Neural cell (in vitro differentiated cells): ENCODE measurements around the gene NOSIP. TPM values are rescaled to one million over a fixed set of nuclear protein-coding genes. Genes with fewer than 3 reads are reported as not detected.

ENCODE experiments used
- H2AFZ ChIP-seq: fragments of 200-600, 300-800 bp; sonication (generic), shearing (Covaris generic); 2 replicates; pipeline ENCODE4 v1.6.0; 2014; ENCODE audit warnings: low read depth, mild to moderate bottlenecking, antibody characterized with exemption, low read length, moderate library complexity
- H3F3A ChIP-seq: fragments of 200-600 bp; shearing (Covaris generic); 2 replicates; pipeline ENCODE4 v1.6.1; 2016; ENCODE audit warnings: mild to moderate bottlenecking, moderate library complexity, mixed read lengths, antibody characterized with exemption, low read length; ENCODE audit not compliant: insufficient read depth, poor library complexity, severe bottlenecking
- H3K27ac ChIP-seq: fragments of 200-600, 300-800 bp; sonication (generic), shearing (Covaris generic); 2 replicates; pipeline ENCODE4 v1.5.1; 2014; ENCODE audit warnings: mild to moderate bottlenecking, low read length, moderate library complexity
- H3K27me3 ChIP-seq: fragments of 300-800, 200-600 bp; sonication (generic), shearing (Covaris generic); 2 replicates; pipeline ENCODE4 v1.6.0; 2014; ENCODE audit warnings: mild to moderate bottlenecking, low read depth, low read length, moderate library complexity; ENCODE audit not compliant: insufficient read depth
- H3K36me3 ChIP-seq: fragments of 300-800, 200-600 bp; sonication (generic), shearing (Covaris generic); 2 replicates; pipeline ENCODE4 v1.5.1; 2014; ENCODE audit warnings: mild to moderate bottlenecking, antibody characterized with exemption, low read length, moderate library complexity; ENCODE audit not compliant: insufficient read depth
- H3K4me2 ChIP-seq: fragments of 300-800, 200-600 bp; sonication (generic), shearing (Covaris generic); 2 replicates; pipeline ENCODE4 v1.6.0; 2014; ENCODE audit warnings: mild to moderate bottlenecking, low read length
- H3K4me3 ChIP-seq: fragments of 300-800, 200-600 bp; sonication (generic), shearing (Covaris generic); 2 replicates; pipeline ENCODE4 v1.5.1; 2014; ENCODE audit warnings: mild to moderate bottlenecking, low read length, moderate library complexity
- H3K79me2 ChIP-seq: fragments of 200-600 bp; shearing (Covaris generic); replicated peaks from 2 replicates; pipeline ENCODE4 v1.6.0; 2014; ENCODE audit warnings: mild to moderate bottlenecking, low read length, moderate library complexity; ENCODE audit not compliant: insufficient read depth
- H3K9ac ChIP-seq: fragments of 300-800, 200-600 bp; sonication (generic), shearing (Covaris generic); 2 replicates; pipeline ENCODE4 v1.6.1; 2016; ENCODE audit warnings: mild to moderate bottlenecking, low read length, mixed read lengths
- H3K9me2 ChIP-seq: fragments of 200-600 bp; shearing (Covaris generic); 2 replicates; pipeline ENCODE4 v1.6.1; 2016; ENCODE audit warnings: mild to moderate bottlenecking, low read length, mixed read lengths; ENCODE audit not compliant: insufficient read depth
- H3K9me3 ChIP-seq: fragments of 200-600, 300-800 bp; sonication (generic), shearing (Covaris generic); 2 replicates; pipeline ENCODE4 v1.6.1; 2016; ENCODE audit warnings: mild to moderate bottlenecking, mixed run types, low read length, moderate library complexity, mixed read lengths
- H4K20me1 ChIP-seq: fragments of 200-600 bp; shearing (Covaris generic); 2 replicates; pipeline ENCODE4 v1.6.1; 2016; ENCODE audit warnings: mild to moderate bottlenecking, mixed run types; ENCODE audit not compliant: insufficient read depth
- EP300 ChIP-seq: fragments of 450-650 bp; conservative IDR thresholded peaks from 2 replicates; pipeline ENCODE4 v1.6.1; 2014; ENCODE audit warnings: antibody characterized with exemption, mild to moderate bottlenecking, moderate library complexity; ENCODE audit not compliant: poor library complexity, severe bottlenecking
- EZH2 ChIP-seq: fragments of 200-600, 300-800 bp; shearing (Covaris generic), sonication (generic); IDR thresholded peaks from 2 replicates; pipeline ENCODE4 v1.6.1; 2014; ENCODE audit warnings: antibody characterized with exemption, low read length, borderline replicate concordance, mild to moderate bottlenecking; ENCODE audit not compliant: insufficient read depth, poor library complexity, severe bottlenecking
- MXI1 ChIP-seq: fragments of 450-650 bp; conservative IDR thresholded peaks from 2 replicates; pipeline ENCODE4 v1.6.1; 2014; ENCODE audit warnings: antibody characterized with exemption, mild to moderate bottlenecking; ENCODE audit not compliant: poor library complexity, severe bottlenecking
- POLR2AphosphoS5 ChIP-seq: IDR thresholded peaks from 2 replicates; pipeline ENCODE4 v1.6.1; 2012
- RAD21 ChIP-seq: fragments of 450-650 bp; conservative IDR thresholded peaks from 2 replicates; pipeline ENCODE4 v1.6.1; 2014; ENCODE audit warnings: antibody characterized with exemption, mild to moderate bottlenecking, moderate library complexity
- SMC3 ChIP-seq: fragments of 450-650 bp; conservative IDR thresholded peaks from 2 replicates; pipeline ENCODE4 v1.6.1; 2014; ENCODE audit warnings: antibody characterized with exemption, mild to moderate bottlenecking, moderate library complexity; ENCODE audit not compliant: poor library complexity
- TAF1 ChIP-seq: IDR thresholded peaks from 2 replicates; pipeline ENCODE4 v1.6.1; 2012; ENCODE audit warnings: low read depth
- polyA plus RNA-seq: library from polyadenylated mRNA; depleted of rRNA; stranded (reverse); fragments of >200 nt; gene quantifications from 2 replicates; pipeline ENCODE4 v1.2.3, GENCODE V29; 2014
- TF ChIP-seq, protein P1 (sequence below): IDR thresholded peaks from 2 replicates; pipeline ENCODE4 v1.6.1; 2012; ENCODE audit warnings: borderline replicate concordance
- TF ChIP-seq, protein P2 (sequence below): fragments of 450-650 bp; IDR thresholded peaks from 2 replicates; pipeline ENCODE4 v1.5.1; 2014; ENCODE audit warnings: antibody characterized with exemption, mild to moderate bottlenecking, moderate library complexity; ENCODE audit not compliant: poor library complexity, severe bottlenecking

NOSIP gene
- polyA plus RNA-seq, 1 donor from 2014 or later, result 129 TPM

DNA sequence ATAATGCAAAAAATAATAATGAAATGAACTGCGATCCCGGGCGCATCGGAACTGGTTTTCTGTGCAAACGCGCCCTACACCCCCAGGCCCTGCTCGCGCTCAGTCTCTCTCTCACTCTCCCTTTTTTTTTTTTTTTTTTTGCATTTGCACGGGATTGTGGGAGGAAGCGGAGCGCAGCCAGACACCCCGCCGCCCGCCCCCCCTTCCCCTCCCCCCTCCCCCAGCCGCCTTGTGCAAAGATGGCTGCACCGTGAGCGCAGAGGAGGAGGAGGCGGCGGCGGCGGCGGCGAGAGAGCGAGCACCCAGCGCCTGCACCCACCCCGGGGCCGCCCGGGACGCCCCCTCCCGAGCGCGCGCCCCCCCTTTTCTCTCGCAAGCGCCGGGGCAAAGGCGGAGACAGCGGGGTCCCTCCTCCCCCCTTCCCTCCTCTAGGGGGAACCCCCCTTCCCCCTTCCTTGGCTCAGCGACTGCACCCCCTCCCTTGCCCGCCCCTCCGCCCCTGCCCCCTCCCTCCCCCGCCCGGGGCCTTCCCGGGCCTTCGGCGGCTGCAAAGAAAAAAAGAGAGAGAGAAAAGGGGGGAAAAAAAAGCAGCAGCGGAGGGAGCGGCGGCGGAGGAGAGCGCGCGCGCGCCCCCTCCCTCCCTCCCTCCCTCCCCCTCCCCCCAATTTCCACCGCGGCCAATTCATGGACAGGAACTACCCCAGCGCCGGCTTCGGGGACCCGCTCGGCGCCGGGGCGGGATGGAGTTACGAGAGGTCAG, 10.8 kb upstream of the NOSIP start, which contains the start of gene PRR12:
Gene PRR12 (plus strand): TSS at position 212 of the 760 bp plus-strand sequence. CDS start 473 bp downstream, at position 685.
- H3K79me2 ChIP-seq, result peaks cover 20% of the 10 kb centered on the region
- peak within 1 kb of the TSS; percentile 58 for H2AFZ ChIP-seq
- TF ChIP-seq EP300 (peak; percentile 1), POLR2AphosphoS5 (peak; percentile 77), TAF1 (peak; percentile 72), RAD21 (no peak), MXI1 (peak; percentile 46), EZH2 (no peak), SMC3 (no peak)
- TF ChIP-seq, protein P1, sequence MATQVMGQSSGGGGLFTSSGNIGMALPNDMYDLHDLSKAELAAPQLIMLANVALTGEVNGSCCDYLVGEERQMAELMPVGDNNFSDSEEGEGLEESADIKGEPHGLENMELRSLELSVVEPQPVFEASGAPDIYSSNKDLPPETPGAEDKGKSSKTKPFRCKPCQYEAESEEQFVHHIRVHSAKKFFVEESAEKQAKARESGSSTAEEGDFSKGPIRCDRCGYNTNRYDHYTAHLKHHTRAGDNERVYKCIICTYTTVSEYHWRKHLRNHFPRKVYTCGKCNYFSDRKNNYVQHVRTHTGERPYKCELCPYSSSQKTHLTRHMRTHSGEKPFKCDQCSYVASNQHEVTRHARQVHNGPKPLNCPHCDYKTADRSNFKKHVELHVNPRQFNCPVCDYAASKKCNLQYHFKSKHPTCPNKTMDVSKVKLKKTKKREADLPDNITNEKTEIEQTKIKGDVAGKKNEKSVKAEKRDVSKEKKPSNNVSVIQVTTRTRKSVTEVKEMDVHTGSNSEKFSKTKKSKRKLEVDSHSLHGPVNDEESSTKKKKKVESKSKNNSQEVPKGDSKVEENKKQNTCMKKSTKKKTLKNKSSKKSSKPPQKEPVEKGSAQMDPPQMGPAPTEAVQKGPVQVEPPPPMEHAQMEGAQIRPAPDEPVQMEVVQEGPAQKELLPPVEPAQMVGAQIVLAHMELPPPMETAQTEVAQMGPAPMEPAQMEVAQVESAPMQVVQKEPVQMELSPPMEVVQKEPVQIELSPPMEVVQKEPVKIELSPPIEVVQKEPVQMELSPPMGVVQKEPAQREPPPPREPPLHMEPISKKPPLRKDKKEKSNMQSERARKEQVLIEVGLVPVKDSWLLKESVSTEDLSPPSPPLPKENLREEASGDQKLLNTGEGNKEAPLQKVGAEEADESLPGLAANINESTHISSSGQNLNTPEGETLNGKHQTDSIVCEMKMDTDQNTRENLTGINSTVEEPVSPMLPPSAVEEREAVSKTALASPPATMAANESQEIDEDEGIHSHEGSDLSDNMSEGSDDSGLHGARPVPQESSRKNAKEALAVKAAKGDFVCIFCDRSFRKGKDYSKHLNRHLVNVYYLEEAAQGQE, result peak; percentile 54
- TF ChIP-seq, protein P2, sequence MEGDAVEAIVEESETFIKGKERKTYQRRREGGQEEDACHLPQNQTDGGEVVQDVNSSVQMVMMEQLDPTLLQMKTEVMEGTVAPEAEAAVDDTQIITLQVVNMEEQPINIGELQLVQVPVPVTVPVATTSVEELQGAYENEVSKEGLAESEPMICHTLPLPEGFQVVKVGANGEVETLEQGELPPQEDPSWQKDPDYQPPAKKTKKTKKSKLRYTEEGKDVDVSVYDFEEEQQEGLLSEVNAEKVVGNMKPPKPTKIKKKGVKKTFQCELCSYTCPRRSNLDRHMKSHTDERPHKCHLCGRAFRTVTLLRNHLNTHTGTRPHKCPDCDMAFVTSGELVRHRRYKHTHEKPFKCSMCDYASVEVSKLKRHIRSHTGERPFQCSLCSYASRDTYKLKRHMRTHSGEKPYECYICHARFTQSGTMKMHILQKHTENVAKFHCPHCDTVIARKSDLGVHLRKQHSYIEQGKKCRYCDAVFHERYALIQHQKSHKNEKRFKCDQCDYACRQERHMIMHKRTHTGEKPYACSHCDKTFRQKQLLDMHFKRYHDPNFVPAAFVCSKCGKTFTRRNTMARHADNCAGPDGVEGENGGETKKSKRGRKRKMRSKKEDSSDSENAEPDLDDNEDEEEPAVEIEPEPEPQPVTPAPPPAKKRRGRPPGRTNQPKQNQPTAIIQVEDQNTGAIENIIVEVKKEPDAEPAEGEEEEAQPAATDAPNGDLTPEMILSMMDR, result no peak
- no peaks in the 10 kb centered on the region for H3K9me3 ChIP-seq
- H3K9ac ChIP-seq, result peak within 1 kb of the TSS; percentile 96
- H4K20me1 ChIP-seq, result no peaks in the 10 kb centered on the region
- H3F3A ChIP-seq, result no peaks in the 10 kb centered on the region
- H3K27me3 ChIP-seq, result no peaks in the 10 kb centered on the region
- H3K9me2 ChIP-seq, result no peaks in the 10 kb centered on the region
- H3K4me2 ChIP-seq, result peak within 1 kb of the TSS; percentile 97
- peak within 1 kb of the TSS; percentile 97 for H3K27ac ChIP-seq
- H3K36me3 ChIP-seq, result no peaks in the 10 kb centered on the region
- H3K4me3 ChIP-seq, result peak within 1 kb of the TSS; percentile 95

DNA sequence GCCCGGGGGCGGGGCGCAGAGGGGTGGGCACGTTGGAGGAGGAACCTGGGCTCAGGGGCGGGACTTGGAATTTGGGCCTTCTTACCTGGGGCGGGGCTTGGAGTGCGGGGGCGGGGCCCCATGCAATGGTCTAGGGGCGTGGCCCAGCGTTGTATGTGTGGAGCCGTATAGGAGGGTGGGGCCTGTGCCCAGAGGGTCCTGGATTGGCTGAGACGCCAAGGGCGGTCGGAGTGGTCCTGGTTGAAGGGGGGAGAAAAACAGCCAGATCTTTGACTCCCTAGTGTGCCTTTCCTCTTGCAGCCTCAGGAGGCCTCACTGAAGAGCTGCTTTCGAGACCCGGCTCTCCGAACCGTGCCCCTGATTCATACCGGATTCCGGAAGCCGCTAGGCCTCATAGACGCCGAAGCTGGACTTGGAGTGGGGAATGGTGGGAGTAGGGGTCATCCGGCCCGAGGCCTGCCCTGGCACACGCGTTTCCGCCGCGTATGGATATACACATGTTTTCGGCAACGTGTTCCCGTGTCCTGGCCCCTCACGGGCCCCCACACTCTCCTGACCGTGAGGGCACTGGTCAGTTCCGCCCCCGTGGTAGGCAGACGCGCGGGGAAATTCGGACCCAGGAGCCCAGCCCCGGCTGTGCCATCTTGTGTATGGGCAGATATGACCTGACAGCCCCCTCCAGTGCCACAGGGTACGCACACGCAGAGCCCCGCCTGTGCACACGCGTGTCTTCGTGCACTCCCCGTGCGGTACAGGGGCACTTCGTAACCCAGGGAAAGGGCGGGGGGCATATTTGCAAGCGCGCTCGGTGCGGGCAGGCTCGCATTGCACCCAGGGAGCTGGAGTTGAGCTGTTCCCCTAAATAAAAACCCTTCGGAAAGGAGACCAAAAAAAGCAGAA, 10.0 kb upstream of the NOSIP start:
- H3K4me2 ChIP-seq, result peak overlapping the region; percentile 97
- H4K20me1 ChIP-seq, result no peaks in the 10 kb centered on the region
- H3K27me3 ChIP-seq, result no peaks in the 10 kb centered on the region
- H3K9ac ChIP-seq, result peak overlapping the region; percentile 96
- peaks cover 20% of the 10 kb centered on the region for H3K79me2 ChIP-seq
- H3F3A ChIP-seq, result no peaks in the 10 kb centered on the region
- H3K4me3 ChIP-seq, result peak overlapping the region; percentile 95
- H3K9me2 ChIP-seq, result no peaks in the 10 kb centered on the region
- TF ChIP-seq RAD21 (peak; percentile 23), EP300 (peak; percentile 25), MXI1 (peak; percentile 72), EZH2 (no peak), SMC3 (peak; percentile 40), TAF1 (peak; percentile 33), POLR2AphosphoS5 (peak; percentile 79)
- TF ChIP-seq, protein P2, result peak; percentile 47
- TF ChIP-seq, protein P1, result no peak
- H3K27ac ChIP-seq, result peak overlapping the region; percentile 97
- H3K9me3 ChIP-seq, result no peaks in the 10 kb centered on the region
- no peaks in the 10 kb centered on the region for H3K36me3 ChIP-seq
- peak overlapping the region; percentile 58 for H2AFZ ChIP-seq
